HCT116 (cell line): Measurements from ENCODE around the gene SESN1. TPM values are rescaled to one million over a fixed set of nuclear protein-coding genes. Genes with fewer than 3 reads are reported as not detected.
"Not testable (repeated sequence)": the region's sequence is repeated elsewhere in the genome, so short reads cannot be mapped to it uniquely, and the experiment has no call there.

Experiments used
- ATAC-seq: fragments of 200-7000 bp; cut with Tn5 transposase; 2 replicates; pipeline ENCODE4 v1.9.1; 2020; ENCODE audit warnings: mild to moderate bottlenecking, moderate library complexity
- BruUV-seq: library from RNA; stranded (reverse); fragments of 400-500 nt; replicated peaks from 2 replicates; lab custom pipeline; 2021; lab: Mats Ljungman, UMichigan
- CTCF ChIA-PET: fragments of 300-600 bp; sonication (Branson Sonifier 250); formaldehyde crosslinking; loops from one replicate; lab custom pipeline; 2021; ENCODE audit warnings: antibody characterized with exemption; lab: Charles Lee
- POLR2A ChIA-PET: fragments of 300-600, 350-600 bp; sonication (Branson Sonifier 250); formaldehyde crosslinking; loops from one replicate; lab custom pipeline; 2021; ENCODE audit warnings: antibody characterized with exemption; lab: Charles Lee
- RAD21 ChIA-PET, 2 experiments: fragments of 300-600 bp; sonication (Branson Sonifier 250); formaldehyde crosslinking; loops; one replicate each; lab custom pipeline; 2023; ENCODE audit warnings: low total read pairs in 2 of 2; ENCODE audit not compliant: uncharacterized antibody in 2 of 2, unreplicated experiment in 2 of 2, low non-redundant PET in 1 of 2; lab: Charles Lee
- DNase-seq: peaks from one replicate; pipeline ENCODE4 v3.0.0-alpha.2; 2010; ENCODE audit warnings: low read depth, low spot score
- H2AFZ ChIP-seq: fragments of 200-600 bp; shearing (Covaris generic), sonication (generic); 2 replicates; pipeline ENCODE4 v1.6.1; 2017; ENCODE audit warnings: low read depth, mixed run types, mixed read lengths, antibody characterized with exemption, low read length; ENCODE audit not compliant: poor library complexity, severe bottlenecking
- H3K27ac ChIP-seq: 2 replicates; pipeline ENCODE4 v1.5.1; 2012; ENCODE audit warnings: low read depth, low read length
- H3K27me3 ChIP-seq: fragments of 200-600 bp; sonication (generic); 2 replicates; pipeline ENCODE4 v1.6.1; 2016; ENCODE audit warnings: mixed run types, low read length, mixed read lengths; ENCODE audit not compliant: insufficient read depth
- H3K36me3 ChIP-seq, 2 experiments: fragments of 200-500 bp in 1 of 2; fragments of 200-600 bp in 1 of 2; sonication (Bioruptor generic) in 1 of 2; sonication (generic) in 1 of 2; 2 replicates each; pipeline versions ENCODE4 v1.5.1 to v1.6.1; 2014 to 2016; ENCODE audit warnings: low read length in 2 of 2, inconsistent platforms in 1 of 2, mixed read lengths in 1 of 2, mixed run types in 1 of 2; ENCODE audit not compliant: insufficient read depth in 2 of 2, control insufficient read depth in 1 of 2
- H3K4me1 ChIP-seq, 2 experiments: fragments of 200-600 bp in 1 of 2; sonication (generic) in 1 of 2; 2 replicates each; pipeline versions ENCODE4 v1.5.1 to v1.6.1; 2012 to 2017; ENCODE audit warnings: low read length in 2 of 2, inconsistent platforms in 1 of 2, mild to moderate bottlenecking in 1 of 2, mixed read lengths in 1 of 2, mixed run types in 1 of 2, moderate library complexity in 1 of 2; ENCODE audit not compliant: insufficient read depth in 2 of 2, control insufficient read depth in 1 of 2
- H3K4me2 ChIP-seq: fragments of 200-600 bp; sonication (generic); 2 replicates; pipeline ENCODE4 v1.6.1; 2017; ENCODE audit warnings: mixed run types, low read length, mixed read lengths
- H3K4me3 ChIP-seq, 2 experiments: fragments of 200-600 bp in 1 of 2; sonication (generic) in 1 of 2; replicated peaks in 1 of 2; 2 replicates each; pipeline ENCODE4 v1.5.1; 2011 to 2016; ENCODE audit warnings: low read length in 2 of 2, control low read depth in 1 of 2, low read depth in 1 of 2, mild to moderate bottlenecking in 1 of 2, mixed read lengths in 1 of 2, mixed run types in 1 of 2
- H3K79me2 ChIP-seq: fragments of 200-600 bp; sonication (generic); 2 replicates; pipeline ENCODE4 v1.6.1; 2017; ENCODE audit warnings: mild to moderate bottlenecking, mixed run types, low read length, moderate library complexity, mixed read lengths; ENCODE audit not compliant: insufficient read depth
- H3K9ac ChIP-seq: fragments of 200-600 bp; sonication (generic); 2 replicates; pipeline ENCODE4 v1.6.1; 2016; ENCODE audit warnings: low read length, mixed read lengths
- H3K9me2 ChIP-seq: fragments of 200-600 bp; sonication (generic), shearing (Covaris generic); 2 replicates; pipeline ENCODE4 v1.6.1; 2017; ENCODE audit warnings: mixed run types, mild to moderate bottlenecking, moderate library complexity; ENCODE audit not compliant: insufficient read depth
- H3K9me3 ChIP-seq, 2 experiments: fragments of 200-500 bp in 1 of 2; fragments of 200-600 bp in 1 of 2; sonication (Bioruptor generic) in 1 of 2; sonication (generic) in 1 of 2; 2 replicates each; pipeline ENCODE4 v1.6.1; 2014 to 2017; ENCODE audit warnings: low read length in 2 of 2, mixed read lengths in 2 of 2, inconsistent platforms in 1 of 2, low read depth in 1 of 2, mild to moderate bottlenecking in 1 of 2, mixed run types in 1 of 2, moderate library complexity in 1 of 2; ENCODE audit not compliant: control insufficient read depth in 1 of 2, insufficient read depth in 1 of 2
- H4K20me1 ChIP-seq: fragments of 200-600 bp; sonication (generic), shearing (Covaris generic); 2 replicates; pipeline ENCODE4 v1.6.1; 2017; ENCODE audit warnings: mixed run types, mild to moderate bottlenecking, moderate library complexity; ENCODE audit not compliant: insufficient read depth
- ATF3 ChIP-seq: IDR thresholded peaks from 2 replicates; pipeline ENCODE4 v1.6.1; 2012
- JUND ChIP-seq: IDR thresholded peaks from 2 replicates; pipeline ENCODE4 v1.6.1; 2012
- REST ChIP-seq: IDR thresholded peaks from 2 replicates; pipeline ENCODE4 v1.6.1; 2012; ENCODE audit warnings: low read depth
- intact Hi-C: fragments of 100-400 bp; cut with micrococcal nuclease; formaldehyde crosslinking; loops from 2 replicates; pipeline ENCODE4 v1.10.0; 2022
- total RNA-seq: library from RNA; stranded (reverse); gene quantifications from one replicate; pipeline ENCODE4 v1.2.1, GENCODE V29; 2021; ENCODE audit not compliant: unreplicated experiment

SESN1 gene
- total RNA-seq, 1 experiment from 2014 or later: 9.3 TPM

- TF ChIP-seq ATF3 (no peak), JUND (no peak), REST (no peak)
These were observed 6.9 kb downstream of the SESN1 start (continued) for GRCh38 chr6:109087661-109088264.

- ChIA-PET CTCF (interaction anchor here (0.8 to 2.0 kb wide), 2 partner anchors 11 to 13 kb away, joined by 3 to 4 read pairs; no protein-coding TSS in a partner anchor), POLR2A (interaction anchor here (1.4 kb wide), 1 partner anchor 11 kb away, joined by 5 read pairs; the partner anchor contains the start of genes CEP57L1 and SESN1)
- H4K20me1 ChIP-seq, H3K9me2 ChIP-seq, H3K4me3 ChIP-seq, H2AFZ ChIP-seq, BruUV-seq, H3K27me3 ChIP-seq, H3K79me2 ChIP-seq, H3K4me1 ChIP-seq, RAD21 ChIA-PET, H3K9ac ChIP-seq, H3K36me3 ChIP-seq, DNase-seq, intact Hi-C loops, H3K9me3 ChIP-seq, H3K27ac ChIP-seq, ATAC-seq, H3K4me2 ChIP-seq: not testable (repeated sequence)
These were observed 10.5 kb downstream of the SESN1 start for GRCh38 chr6:109084146-109084545.
